Measurements from ENCODE around the gene SGIP1.

DNA sequence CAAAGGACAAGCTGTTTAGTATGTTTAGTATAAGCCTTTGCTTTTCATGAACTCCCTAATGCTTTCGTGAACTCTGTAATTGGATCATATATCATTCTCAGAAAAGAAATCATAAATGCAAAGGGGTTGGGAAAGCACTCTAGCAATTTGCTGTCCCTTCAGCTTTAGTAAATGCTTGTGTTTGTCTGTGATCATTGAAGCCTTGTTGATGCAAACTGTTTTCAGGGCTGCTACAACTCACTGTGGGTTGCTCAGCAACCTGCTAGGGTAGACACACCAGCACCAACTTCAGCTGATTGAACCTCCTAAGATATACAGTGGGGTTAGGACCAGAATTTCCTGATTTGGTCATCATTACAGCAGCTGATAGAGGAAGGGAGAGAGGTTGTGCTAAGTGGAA, 95.0 kb downstream of the SGIP1 start:
- TF ChIP-seq POLR2AphosphoS5 (IDR thresholded peaks at IDR 0.05) (no peak), EP300 (IDR thresholded peaks at IDR 0.05) (no peak)
